B cell (primary cell): Measurements from ENCODE around the gene SPEG. TPM values are rescaled to one million over a fixed set of nuclear protein-coding genes. Genes with fewer than 3 reads are reported as not detected.

Experiments
- ATAC-seq: fragments of 200-7000 bp; cut with Tn5 transposase; one replicate; pipeline ENCODE4 v1.10.0; 2021; ENCODE audit warnings: low read depth, mild to moderate bottlenecking, moderate number of reproducible peaks, moderate library complexity
- CTCF ChIA-PET: fragments of 350-600 bp; sonication (Branson Sonifier 250); formaldehyde crosslinking; loops from one replicate; lab custom pipeline; 2021; ENCODE audit warnings: antibody characterized with exemption, inconsistent platforms; lab: Charles Lee
- POLR2A ChIA-PET: fragments of 350-600 bp; sonication (Branson Sonifier 250); formaldehyde crosslinking; loops from one replicate; lab custom pipeline; 2021; ENCODE audit warnings: antibody characterized with exemption; lab: Charles Lee
- DNase-seq: peaks from one replicate; pipeline ENCODE4 v3.0.0; 2013
- H2AFZ ChIP-seq: 2 replicates; pipeline ENCODE4 v1.6.1; 2012; ENCODE audit warnings: mild to moderate bottlenecking, low read depth, low read length; ENCODE audit not compliant: insufficient read depth, poor library complexity, severe bottlenecking
- H3K27ac ChIP-seq, 2 donors: 1 replicate in 1 of 2; 2 replicates in 1 of 2; pipeline ENCODE4 v1.5.1; 2012 to 2013; ENCODE audit warnings: low read length in 2 of 2, mild to moderate bottlenecking in 2 of 2, moderate library complexity in 1 of 2
- H3K27me3 ChIP-seq, 4 experiments: fragments of 200-600 bp in 1 of 4; sonication (generic) in 1 of 4; replicated peaks in 1 of 4; 1 replicate in 2 of 4; 2 replicates in 2 of 4; pipeline versions ENCODE4 v1.6.1 to v1.7.0; 2013 to 2016; ENCODE audit warnings: low read length in 3 of 4, mild to moderate bottlenecking in 2 of 4, mixed read lengths in 1 of 4, moderate library complexity in 1 of 4; ENCODE audit not compliant: insufficient read depth in 4 of 4, control insufficient read depth in 3 of 4; ENCODE audit errors: control extremely low read depth in 1 of 4
- H3K36me3 ChIP-seq, 2 experiments: replicated peaks in 1 of 2; 1 replicate in 1 of 2; 2 replicates in 1 of 2; pipeline versions ENCODE4 v1.6.1 to v1.7.1; 2013; ENCODE audit warnings: low read length in 1 of 2; ENCODE audit not compliant: insufficient read depth in 2 of 2, control insufficient read depth in 1 of 2; ENCODE audit errors: control extremely low read depth in 1 of 2, extremely low read depth in 1 of 2
- H3K4me1 ChIP-seq, 2 donors: fragments of 200-600 bp in 1 of 2; sonication (generic) in 1 of 2; 1 replicate in 1 of 2; 2 replicates in 1 of 2; pipeline versions ENCODE4 v1.5.1 to v1.6.1; 2013 to 2017; ENCODE audit warnings: low read length in 2 of 2; ENCODE audit not compliant: control insufficient read depth in 2 of 2, insufficient read depth in 2 of 2
- H3K4me2 ChIP-seq: replicated peaks from 2 replicates; pipeline ENCODE3; 2012; ENCODE audit warnings: mild to moderate bottlenecking, low read depth, low read length; ENCODE audit not compliant: poor library complexity, severe bottlenecking
- H3K4me3 ChIP-seq, 5 experiments: fragments of 200-600 bp in 1 of 5; sonication (generic) in 1 of 5; 1 replicate in 3 of 5; 2 replicates in 2 of 5; pipeline versions ENCODE4 v1.5.1 to v1.7.0; 2011 to 2016; ENCODE audit warnings: low read length in 4 of 5, mild to moderate bottlenecking in 4 of 5, low read depth in 2 of 5, control low read depth in 1 of 5, moderate library complexity in 1 of 5; ENCODE audit not compliant: insufficient read depth in 1 of 5; ENCODE audit errors: control extremely low read depth in 1 of 5, extremely low read depth in 1 of 5
- H3K79me2 ChIP-seq: fragments of 200-600 bp; sonication (generic); one replicate; pipeline ENCODE4 v1.6.0; 2016; ENCODE audit warnings: low read length; ENCODE audit not compliant: control insufficient read depth, insufficient read depth
- H3K9ac ChIP-seq: fragments of 200-600 bp; sonication (generic); 2 replicates; pipeline ENCODE4 v1.6.1; 2017; ENCODE audit warnings: mild to moderate bottlenecking, low read length, moderate library complexity
- H3K9me3 ChIP-seq, 3 donors: one replicate each; pipeline versions ENCODE4 v1.6.1 to v1.7.1; 2013; ENCODE audit warnings: low read length in 2 of 3; ENCODE audit not compliant: control insufficient read depth in 2 of 3, insufficient read depth in 1 of 3; ENCODE audit errors: control extremely low read depth in 1 of 3
- H4K20me1 ChIP-seq: 2 replicates; pipeline ENCODE4 v1.6.0; 2012; ENCODE audit warnings: mild to moderate bottlenecking, low read length; ENCODE audit not compliant: insufficient read depth, control insufficient read depth, poor library complexity, severe bottlenecking
- H3K27ac Mint-ChIP-seq: one replicate; pipeline ENCODE4 v1.8.0; 2021; ENCODE audit warnings: mixed read lengths
- H3K27me3 Mint-ChIP-seq: one replicate; pipeline ENCODE4 v1.8.0; 2021; ENCODE audit warnings: mixed read lengths
- H3K4me1 Mint-ChIP-seq: one replicate; pipeline ENCODE4 v1.8.0; 2021; ENCODE audit warnings: mixed read lengths
- H3K4me3 Mint-ChIP-seq: one replicate; pipeline ENCODE4 v1.8.0; 2021; ENCODE audit warnings: mixed read lengths
- H3K9me3 Mint-ChIP-seq: one replicate; pipeline ENCODE4 v1.8.0; 2022; ENCODE audit warnings: mixed read lengths; ENCODE audit not compliant: insufficient read depth
- EZH2 ChIP-seq: IDR thresholded peaks from 2 replicates; pipeline ENCODE4 v1.6.1; 2012; ENCODE audit warnings: borderline replicate concordance, low read depth, mild to moderate bottlenecking, moderate library complexity, low read length; ENCODE audit not compliant: insufficient read depth, poor library complexity, severe bottlenecking
- WGBS: methylation state at CpG from one replicate; pipeline ENCODE4 v1.1.5; 2013; ENCODE audit warnings: missing lambda C conversion rate; ENCODE audit not compliant: insufficient coverage; 5-methylcytosine and 5-hydroxymethylcytosine counted together
- intact Hi-C: fragments of 100-400 bp; cut with micrococcal nuclease; formaldehyde crosslinking; loops from one replicate; pipeline ENCODE4 v1.10.0; 2022
- polyA plus RNA-seq: library from polyadenylated mRNA; depleted of rRNA; stranded (reverse); fragments of >200 nt; gene quantifications from 2 replicates; pipeline ENCODE4 v1.2.3, GENCODE V29; 2012
- total RNA-seq, 2 donors: library from RNA; stranded (reverse); fragments of 120-200 nt in 1 of 2; gene quantifications; 1 replicate in 1 of 2; 2 replicates in 1 of 2; pipeline versions ENCODE4 v1.2.3 to v1.2.4, GENCODE V29; 2013 to 2022
- TF ChIP-seq, protein P1 (sequence below): fragments of 200-600 bp; IDR thresholded peaks from one replicate; pipeline ENCODE4 v1.8.0; 2022; ENCODE audit warnings: antibody characterized with exemption, mild to moderate bottlenecking

SPEG gene
- total and polyA plus RNA-seq, 2 donors (not counting 1 experiment from before 2014, with no cell fraction given), result 0.03 to 0.74 TPM

DNA sequence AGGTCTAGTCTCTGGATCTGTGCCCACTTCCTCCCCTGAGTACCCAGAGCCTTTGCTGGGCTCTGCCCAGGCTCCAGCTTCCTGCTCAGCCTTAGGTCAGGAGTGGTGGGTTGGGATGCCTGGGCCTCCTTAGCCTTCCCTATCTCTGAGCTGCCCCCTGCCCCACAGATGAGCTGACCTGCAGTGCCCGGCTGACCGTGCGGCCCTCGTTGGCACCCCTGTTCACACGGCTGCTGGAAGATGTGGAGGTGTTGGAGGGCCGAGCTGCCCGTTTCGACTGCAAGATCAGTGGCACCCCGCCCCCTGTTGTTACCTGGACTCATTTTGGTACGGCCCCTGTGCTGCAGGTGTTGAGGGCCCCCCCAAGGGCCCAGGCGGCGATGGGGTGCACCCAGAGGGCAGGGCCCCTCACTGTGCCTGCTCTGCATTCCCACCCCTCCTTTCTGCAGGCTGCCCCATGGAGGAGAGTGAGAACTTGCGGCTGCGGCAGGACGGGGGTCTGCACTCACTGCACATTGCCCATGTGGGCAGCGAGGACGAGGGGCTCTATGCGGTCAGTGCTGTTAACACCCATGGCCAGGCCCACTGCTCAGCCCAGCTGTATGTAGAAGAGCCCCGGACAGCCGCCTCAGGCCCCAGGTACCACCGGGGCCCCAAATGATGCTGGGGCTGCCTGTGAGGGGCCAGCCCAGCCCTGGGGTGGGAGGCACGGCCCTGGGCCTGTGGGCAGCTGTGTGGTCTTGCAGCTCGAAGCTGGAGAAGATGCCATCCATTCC, 34.0 kb downstream of the SPEG start:
- ATAC-seq, result no peak
- H2AFZ ChIP-seq, result no peak overlapping the region
- intact Hi-C loops, result no loop called here
- ChIA-PET CTCF (interaction anchor here (1.0 to 1.1 kb wide), 2 partner anchors 9 to 41 kb away, joined by 3 to 4 read pairs; no protein-coding TSS in a partner anchor), POLR2A (no interaction called here)
- 84% methylated on average over 23 of the region's 23 CpGs for WGBS
- H3K79me2 ChIP-seq, result no peaks in the 10 kb centered on the region
- H3K9me3 Mint-ChIP-seq, result no peaks in the 10 kb centered on the region
- H3K4me1 ChIP-seq, result no peaks in the 10 kb centered on the region
- no peaks in the 10 kb centered on the region for H3K9me3 ChIP-seq
- no peak overlapping the region for H3K9ac ChIP-seq
- H3K27me3 Mint-ChIP-seq, result peaks cover 16% of the 10 kb centered on the region
- no peak overlapping the region for H3K4me2 ChIP-seq
- no peaks in the 10 kb centered on the region for H3K36me3 ChIP-seq
- H3K27ac Mint-ChIP-seq, result no peak overlapping the region
- no peak overlapping the region for H3K27ac ChIP-seq
- H3K27me3 ChIP-seq, result peaks cover 0 to 3% (median 0%) of the 10 kb centered on the region in 4 experiments
- TF ChIP-seq EZH2, result no peak
- TF ChIP-seq, protein P1, sequence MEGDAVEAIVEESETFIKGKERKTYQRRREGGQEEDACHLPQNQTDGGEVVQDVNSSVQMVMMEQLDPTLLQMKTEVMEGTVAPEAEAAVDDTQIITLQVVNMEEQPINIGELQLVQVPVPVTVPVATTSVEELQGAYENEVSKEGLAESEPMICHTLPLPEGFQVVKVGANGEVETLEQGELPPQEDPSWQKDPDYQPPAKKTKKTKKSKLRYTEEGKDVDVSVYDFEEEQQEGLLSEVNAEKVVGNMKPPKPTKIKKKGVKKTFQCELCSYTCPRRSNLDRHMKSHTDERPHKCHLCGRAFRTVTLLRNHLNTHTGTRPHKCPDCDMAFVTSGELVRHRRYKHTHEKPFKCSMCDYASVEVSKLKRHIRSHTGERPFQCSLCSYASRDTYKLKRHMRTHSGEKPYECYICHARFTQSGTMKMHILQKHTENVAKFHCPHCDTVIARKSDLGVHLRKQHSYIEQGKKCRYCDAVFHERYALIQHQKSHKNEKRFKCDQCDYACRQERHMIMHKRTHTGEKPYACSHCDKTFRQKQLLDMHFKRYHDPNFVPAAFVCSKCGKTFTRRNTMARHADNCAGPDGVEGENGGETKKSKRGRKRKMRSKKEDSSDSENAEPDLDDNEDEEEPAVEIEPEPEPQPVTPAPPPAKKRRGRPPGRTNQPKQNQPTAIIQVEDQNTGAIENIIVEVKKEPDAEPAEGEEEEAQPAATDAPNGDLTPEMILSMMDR, result no peak
- DNase-seq, result no peak
- no peak overlapping the region for H3K4me3 Mint-ChIP-seq
- H4K20me1 ChIP-seq, result no peaks in the 10 kb centered on the region
- H3K4me3 ChIP-seq, result no peak overlapping the region
- H3K4me1 Mint-ChIP-seq, result no peaks in the 10 kb centered on the region

DNA sequence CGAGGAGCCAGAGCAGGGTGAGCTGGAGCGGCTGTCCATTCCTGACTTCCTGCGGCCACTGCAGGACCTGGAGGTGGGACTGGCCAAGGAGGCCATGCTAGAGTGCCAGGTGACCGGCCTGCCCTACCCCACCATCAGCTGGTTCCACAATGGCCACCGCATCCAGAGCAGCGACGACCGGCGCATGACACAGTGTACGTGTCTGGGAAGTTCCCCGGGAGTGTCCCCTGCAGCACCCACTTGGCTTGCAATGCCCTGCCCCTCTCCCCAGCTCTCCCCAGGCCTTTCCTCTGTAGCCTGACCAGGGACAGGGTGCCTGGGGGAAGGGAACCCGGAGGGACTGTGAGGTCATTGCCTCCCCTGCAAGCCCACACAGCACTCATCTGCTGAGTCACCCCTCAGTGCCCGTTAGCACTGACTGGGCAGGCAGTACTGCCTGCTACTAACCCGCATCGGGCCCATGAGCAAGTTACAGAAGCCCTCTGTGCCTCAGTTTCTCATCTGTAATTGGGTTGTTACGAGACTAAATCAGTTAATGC, 34.6 kb downstream of the SPEG start:
- ChIA-PET POLR2A (no interaction called here), CTCF (interaction anchor here (1.0 kb wide), 1 partner anchor 10 kb away, joined by 3 read pairs; no protein-coding TSS in a partner anchor)
- no peak overlapping the region for H3K4me3 Mint-ChIP-seq
- H3K4me1 Mint-ChIP-seq, result no peaks in the 10 kb centered on the region
- no peaks in the 10 kb centered on the region for H3K79me2 ChIP-seq
- H3K9me3 Mint-ChIP-seq, result no peaks in the 10 kb centered on the region
- no peak overlapping the region for H2AFZ ChIP-seq
- H3K27ac Mint-ChIP-seq, result no peak overlapping the region
- no peak overlapping the region for H3K27ac ChIP-seq
- no peaks in the 10 kb centered on the region for H3K36me3 ChIP-seq
- WGBS, result 87% methylated on average over 15 of the region's 16 CpGs
- no peak overlapping the region for H3K9ac ChIP-seq
- H3K4me1 ChIP-seq, result no peaks in the 10 kb centered on the region
- no peak overlapping the region for H3K4me3 ChIP-seq
- H3K4me2 ChIP-seq, result no peak overlapping the region
- no peaks in the 10 kb centered on the region for H3K9me3 ChIP-seq
- no peak for TF ChIP-seq EZH2
- peaks cover 0 to 3% (median 0%) of the 10 kb centered on the region in 4 experiments for H3K27me3 ChIP-seq
- peaks cover 20% of the 10 kb centered on the region for H3K27me3 Mint-ChIP-seq
- no peak for ATAC-seq
- no peak for DNase-seq
- H4K20me1 ChIP-seq, result no peaks in the 10 kb centered on the region
- intact Hi-C loops, result no loop called here
